ENCODE data around the gene CDCP1.

The CDCP1 gene

DNA sequence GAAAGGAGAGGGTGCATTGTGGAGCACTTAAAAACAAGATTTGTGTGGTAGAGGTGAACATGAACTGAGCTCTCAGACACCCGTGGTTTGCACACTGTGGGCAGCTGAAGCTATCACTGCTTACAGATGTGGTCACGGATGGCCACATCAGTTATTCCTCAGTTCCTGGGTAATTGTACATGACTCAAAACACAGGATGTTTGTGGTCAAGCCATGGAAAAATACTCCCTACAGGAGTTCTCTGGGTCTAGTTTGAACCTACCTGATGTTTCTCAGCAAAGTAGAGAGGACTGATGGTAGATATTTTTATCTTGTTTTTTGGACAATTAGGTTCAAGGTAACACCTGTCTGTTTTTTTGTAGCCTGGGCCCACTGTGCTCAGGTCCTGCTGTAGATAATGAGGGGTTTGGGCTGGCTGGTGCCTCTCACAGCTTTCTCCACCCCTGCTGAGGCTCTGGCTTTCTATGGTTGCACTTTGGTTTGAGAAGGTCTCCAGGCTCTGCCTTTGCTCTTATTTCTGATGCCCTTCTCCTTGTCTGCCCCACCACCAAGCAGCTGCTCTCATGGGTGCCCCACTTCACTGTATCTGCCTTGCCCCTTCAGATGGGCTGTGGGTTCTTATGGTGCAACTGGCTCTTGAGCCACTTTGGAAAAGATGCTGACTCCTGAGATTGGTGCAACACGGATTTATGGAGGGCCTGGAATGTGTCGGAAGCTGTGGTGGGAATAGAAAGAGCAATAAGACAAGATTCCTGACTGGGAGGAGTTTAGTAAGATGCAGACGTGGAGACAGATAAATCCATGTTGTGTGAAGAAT is 40.1 kb downstream of the CDCP1 start:
- TF ChIP-seq, protein P1, sequence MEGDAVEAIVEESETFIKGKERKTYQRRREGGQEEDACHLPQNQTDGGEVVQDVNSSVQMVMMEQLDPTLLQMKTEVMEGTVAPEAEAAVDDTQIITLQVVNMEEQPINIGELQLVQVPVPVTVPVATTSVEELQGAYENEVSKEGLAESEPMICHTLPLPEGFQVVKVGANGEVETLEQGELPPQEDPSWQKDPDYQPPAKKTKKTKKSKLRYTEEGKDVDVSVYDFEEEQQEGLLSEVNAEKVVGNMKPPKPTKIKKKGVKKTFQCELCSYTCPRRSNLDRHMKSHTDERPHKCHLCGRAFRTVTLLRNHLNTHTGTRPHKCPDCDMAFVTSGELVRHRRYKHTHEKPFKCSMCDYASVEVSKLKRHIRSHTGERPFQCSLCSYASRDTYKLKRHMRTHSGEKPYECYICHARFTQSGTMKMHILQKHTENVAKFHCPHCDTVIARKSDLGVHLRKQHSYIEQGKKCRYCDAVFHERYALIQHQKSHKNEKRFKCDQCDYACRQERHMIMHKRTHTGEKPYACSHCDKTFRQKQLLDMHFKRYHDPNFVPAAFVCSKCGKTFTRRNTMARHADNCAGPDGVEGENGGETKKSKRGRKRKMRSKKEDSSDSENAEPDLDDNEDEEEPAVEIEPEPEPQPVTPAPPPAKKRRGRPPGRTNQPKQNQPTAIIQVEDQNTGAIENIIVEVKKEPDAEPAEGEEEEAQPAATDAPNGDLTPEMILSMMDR (conservative IDR thresholded peaks at IDR 0.05) = no peak
- TF ChIP-seq ZFX (IDR thresholded peaks at IDR 0.05) = no peak
- no peak overlapping the region for H3K27ac ChIP-seq

DNA sequence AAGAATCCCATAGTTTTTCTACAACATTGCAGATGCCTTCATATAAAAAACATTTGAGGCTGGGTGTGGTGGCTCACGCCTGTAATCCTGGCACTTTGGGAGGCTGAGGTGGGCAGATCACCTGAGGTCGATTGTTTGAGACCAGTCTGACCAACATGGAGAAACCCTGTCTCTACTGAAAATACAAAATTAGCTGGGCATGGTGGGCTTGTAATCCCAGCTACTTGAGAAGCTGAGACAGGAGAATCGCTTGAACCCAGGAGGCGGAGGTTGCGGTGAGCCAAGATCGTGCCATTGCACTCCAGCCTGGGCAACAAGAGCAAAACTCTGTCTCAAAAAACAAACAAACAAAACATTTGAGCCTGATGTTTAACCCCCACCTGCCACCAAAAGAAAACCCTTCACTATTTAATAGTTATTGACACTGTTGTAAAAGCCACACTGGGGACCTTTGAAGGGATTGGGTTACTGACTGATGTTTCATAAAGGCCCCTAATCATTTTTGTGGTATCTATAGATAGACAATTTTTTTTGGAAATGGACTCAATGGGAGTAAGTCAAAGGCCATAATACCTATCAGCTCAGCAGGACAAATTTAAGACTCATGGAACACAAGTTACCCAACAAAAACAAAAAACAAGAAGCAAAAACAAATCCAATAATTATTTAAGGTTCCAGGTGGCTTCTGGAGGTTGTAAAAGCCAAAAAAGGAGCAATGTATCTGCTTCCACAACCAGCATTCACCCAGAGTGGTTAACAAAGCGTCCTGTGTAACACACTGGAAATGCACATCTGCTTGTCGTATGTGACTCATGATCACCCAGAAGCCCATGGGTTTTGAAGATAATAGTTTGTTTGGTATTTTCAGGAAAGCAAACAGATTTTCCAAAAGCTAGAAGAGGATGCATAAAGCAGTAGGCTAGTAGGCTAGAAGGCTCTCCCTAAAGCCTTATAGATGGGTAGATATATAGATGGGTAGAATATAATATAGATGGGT is 41.2 kb downstream of the CDCP1 start:
- no peak overlapping the region for H3K27ac ChIP-seq
- TF ChIP-seq, protein P1 (conservative IDR thresholded peaks at IDR 0.05) = no peak
- no peak for TF ChIP-seq ZFX (IDR thresholded peaks at IDR 0.05)

DNA sequence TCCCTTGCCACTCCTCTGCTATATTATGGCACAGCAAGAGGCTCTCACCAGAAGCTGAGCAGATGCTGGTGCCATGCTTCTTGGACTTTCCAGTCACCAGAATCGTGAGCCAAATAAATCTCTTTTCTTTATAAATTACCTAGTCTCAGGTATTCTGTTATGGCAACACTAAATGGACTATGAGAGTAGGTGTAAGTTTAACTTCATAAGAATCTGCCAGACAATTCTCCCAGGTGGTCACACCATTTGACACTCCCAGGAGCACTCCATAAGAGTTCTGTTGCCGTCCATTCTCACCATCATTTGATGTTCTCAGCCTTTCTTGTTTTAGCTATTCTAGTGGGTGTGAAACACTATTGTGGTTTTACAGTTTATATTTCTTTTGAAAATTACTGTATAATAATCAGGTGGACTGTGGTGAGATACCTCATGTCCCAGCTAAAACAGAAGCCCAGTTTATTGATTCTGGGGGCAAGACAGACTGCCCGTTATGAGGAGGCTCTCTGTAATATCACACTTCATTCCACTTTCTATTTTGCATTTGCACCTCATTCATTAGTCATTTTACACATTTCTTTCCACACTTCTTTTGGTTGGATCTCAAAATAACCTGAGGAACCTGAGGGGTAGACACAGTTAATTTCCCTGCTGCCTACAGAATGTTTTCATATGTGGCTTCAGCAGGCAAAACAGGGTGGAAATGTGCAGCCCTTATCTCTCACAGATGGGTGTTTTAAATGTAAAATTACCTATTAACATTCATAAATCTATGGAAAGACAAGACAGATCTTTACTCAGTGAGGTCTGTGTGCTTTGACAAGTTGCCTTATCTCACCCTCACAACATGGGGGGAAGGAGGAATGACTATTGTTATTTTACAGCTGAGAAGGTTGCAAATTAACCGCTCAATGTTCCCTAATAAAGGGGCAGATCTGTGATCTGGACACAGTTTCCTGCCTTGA is 42.1 kb downstream of the CDCP1 start:
- TF ChIP-seq ZFX (IDR thresholded peaks at IDR 0.05) = no peak
- TF ChIP-seq, protein P1 (conservative IDR thresholded peaks at IDR 0.05) = no peak
- no peak overlapping the region for H3K27ac ChIP-seq

- TF ChIP-seq ZFX (IDR thresholded peaks at IDR 0.05) = no peak
- TF ChIP-seq, protein P1 (conservative IDR thresholded peaks at IDR 0.05) = no peak
- H3K27ac ChIP-seq = no peak overlapping the region
These were observed 42.8 kb downstream of the CDCP1 start for GRCh38 chr3:45103334-45103733.

DNA sequence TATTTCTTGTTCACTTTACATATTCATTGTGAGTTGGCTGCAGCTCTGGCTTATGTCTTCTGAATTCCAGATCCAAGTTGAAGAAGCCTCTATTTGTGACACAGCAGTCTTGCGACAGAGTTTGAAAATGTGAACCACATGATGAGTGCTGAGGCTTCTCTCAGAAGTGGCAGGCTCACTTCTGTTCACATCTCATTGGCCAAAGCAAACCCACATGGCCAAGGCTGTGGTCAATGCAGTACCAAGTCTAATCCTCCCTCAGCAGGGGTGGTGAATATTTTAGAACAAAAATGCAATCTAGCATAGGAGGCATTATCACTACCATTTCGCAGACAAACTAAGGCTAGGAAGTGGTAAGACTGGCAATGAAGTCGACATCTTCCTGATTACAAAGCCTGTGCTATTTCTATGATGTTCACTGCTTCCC is 45.2 kb downstream of the CDCP1 start:
- TF ChIP-seq ZFX (IDR thresholded peaks at IDR 0.05) = no peak
- TF ChIP-seq, protein P1 (conservative IDR thresholded peaks at IDR 0.05) = no peak
- no peak overlapping the region for H3K27ac ChIP-seq

- no peak overlapping the region for H3K27ac ChIP-seq
- TF ChIP-seq, protein P1 (conservative IDR thresholded peaks at IDR 0.05) = no peak
- no peak for TF ChIP-seq ZFX (IDR thresholded peaks at IDR 0.05)
These were observed 47.9 kb downstream of the CDCP1 start for GRCh38 chr3:45098310-45098709.
